GM11168 (cell line): ENCODE data around the gene SRSF12.
"Not testable (repeated sequence)": the region's sequence is repeated elsewhere in the genome, so short reads cannot be mapped to it uniquely, and the experiment has no call there.

Source experiments
- in situ Hi-C: fragments of 300-500 bp; cut with MboI; formaldehyde crosslinking; loops from one replicate; pipeline ENCODE4 v1.12.0; 2022; ENCODE audit warnings: low sequenced_read_pairs; ENCODE audit not compliant: unreplicated experiment

SRSF12 gene

GRCh38 chr6:89079511-89080234, 38.2 kb downstream of the SRSF12 start:
- in situ Hi-C loops: no loop called here

DNA sequence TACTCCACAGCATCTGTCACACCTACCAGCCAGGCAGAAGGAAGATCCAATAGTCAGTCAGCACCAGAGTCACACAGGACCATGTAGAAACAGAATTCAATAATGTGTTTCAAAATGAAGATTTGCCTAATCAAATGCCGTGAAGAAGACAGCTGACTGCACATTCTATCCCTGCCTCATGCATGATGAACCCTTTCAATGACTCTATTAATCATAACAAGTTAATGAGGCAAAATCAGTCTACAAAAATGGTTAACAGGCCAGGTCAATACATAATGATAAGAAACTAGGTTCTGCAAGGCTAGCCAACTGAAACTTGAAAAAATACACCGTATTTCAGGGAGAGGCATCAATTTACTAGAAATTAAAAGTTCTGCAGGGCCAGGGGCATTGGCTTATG, 44.0 kb downstream of the SRSF12 start:
- in situ Hi-C loops: no loop called here

GRCh38 chr6:89073014-89073620, 44.8 kb downstream of the SRSF12 start:
- in situ Hi-C loops: no loop called here

GRCh38 chr6:89071036-89071435, 46.8 kb downstream of the SRSF12 start:
- in situ Hi-C loops: no loop called here

- in situ Hi-C loops: no loop called here
Observed at GRCh38 chr6:89069536-89070163, 48.2 kb downstream of the SRSF12 start.

DNA sequence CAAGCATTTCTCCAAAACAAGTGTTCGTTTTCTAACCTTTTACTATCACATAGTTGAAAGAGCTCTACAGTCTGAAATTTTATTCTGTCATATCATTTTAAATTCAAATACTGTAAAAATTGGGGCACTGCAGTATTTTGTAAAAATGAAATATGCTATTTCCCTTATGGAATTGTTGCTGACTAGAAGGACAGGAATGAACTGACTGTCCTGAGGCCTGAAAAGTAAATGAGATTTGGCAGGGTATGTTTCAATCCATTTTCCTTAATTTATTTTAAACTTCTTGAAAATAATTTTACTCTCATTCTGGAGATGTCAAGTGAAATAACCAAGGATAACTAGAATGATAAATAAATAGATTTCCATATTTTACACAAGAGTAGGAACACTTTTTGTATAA, 49.2 kb downstream of the SRSF12 start:
- in situ Hi-C loops: no loop called here

DNA sequence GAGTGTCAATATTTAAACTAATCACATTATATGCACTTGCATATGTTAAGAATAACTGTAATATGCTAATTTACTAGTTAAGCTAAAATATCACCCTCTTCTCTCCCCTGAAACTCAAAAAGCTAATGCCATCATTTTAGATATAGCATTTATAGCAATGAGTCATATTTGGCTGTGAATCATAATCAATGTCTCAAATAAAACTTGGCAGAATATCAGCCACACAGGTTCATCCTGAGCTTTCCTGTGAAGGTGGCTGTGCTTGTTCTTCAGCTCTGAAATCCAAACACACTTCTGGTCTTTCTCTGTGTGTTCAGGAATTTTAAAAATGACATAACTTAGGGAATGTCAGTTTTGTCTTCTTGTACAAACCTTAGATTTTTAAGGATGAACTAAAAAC, 50.1 kb downstream of the SRSF12 start:
- in situ Hi-C loops: no loop called here

DNA sequence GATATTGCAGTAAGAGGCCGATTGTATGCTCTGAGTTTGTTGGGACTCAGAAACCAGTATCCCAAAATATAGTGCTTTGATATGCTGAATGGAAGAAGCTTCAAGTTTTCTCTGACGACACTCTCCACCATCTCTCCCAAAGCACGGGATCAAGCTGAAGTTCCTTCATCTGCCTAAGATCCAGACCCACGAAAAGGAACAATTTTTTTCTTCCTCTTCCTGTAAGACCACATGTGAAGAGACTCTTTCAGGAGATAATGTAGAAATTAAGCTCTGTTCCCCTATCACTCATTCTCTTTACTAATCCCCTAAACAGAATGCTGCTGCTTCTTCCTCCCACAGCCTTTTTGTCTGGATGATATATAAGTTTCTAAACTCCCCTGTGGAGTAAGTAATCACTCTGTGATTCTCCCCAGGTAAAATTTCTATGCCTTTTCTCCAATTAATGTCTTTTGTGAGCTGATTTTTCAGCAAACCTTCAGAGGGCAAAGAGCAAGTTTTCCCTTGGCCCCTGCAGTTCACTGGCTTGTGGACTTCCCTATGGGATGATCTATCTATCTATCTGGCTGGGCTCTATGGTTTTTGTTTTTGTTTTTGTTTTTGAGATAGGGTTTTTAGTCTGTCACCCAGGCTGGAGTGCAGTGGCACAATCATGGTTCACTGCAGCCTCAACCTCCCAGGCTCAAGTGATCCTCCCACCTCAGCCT, 50.8 kb downstream of the SRSF12 start:
- in situ Hi-C loops: no loop called here

DNA sequence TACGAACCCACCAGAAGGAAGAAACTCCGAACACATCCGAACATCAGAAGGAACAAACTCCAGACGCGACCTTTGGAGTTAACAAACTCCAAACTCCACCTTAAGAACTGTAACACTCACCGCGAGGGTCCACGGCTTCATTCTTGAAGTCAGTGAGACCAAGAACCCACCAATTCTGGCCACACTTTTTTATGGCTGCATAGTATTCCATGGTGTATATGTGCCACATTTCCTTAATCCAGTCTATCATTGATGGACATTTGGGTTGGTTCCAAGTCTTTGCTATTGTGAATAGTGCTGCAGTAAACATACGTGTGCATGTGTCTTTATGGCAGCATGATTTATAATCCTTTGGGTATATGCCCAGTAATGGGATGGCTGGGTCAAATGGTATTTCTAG, 51.8 kb downstream of the SRSF12 start:
- in situ Hi-C loops: not testable (repeated sequence)

GRCh38 chr6:89064931-89065330, 52.9 kb downstream of the SRSF12 start:
- in situ Hi-C loops: not testable (repeated sequence)

- in situ Hi-C loops: no loop called here
Observed at GRCh38 chr6:89063881-89064280, 54.0 kb downstream of the SRSF12 start.

DNA sequence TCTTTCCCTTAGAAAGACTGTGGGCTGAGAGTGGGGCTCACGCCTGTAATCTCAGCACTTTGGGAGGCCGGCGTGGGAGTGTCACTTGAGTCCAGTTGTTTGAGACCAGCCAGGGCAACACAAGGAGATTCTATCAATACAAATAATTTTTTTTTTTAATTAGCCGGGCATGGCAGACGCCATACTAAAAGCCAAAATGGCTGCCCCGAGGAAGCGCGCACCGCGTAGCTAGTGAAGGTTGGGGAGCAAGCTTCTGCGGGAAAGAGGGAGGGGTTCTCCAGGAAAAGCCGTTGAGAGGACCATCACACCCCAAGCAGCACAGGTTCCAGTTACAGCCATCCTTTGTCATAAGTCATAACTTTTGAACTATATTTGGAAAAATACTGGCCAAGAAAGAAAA, 58.6 kb downstream of the SRSF12 start:
- in situ Hi-C loops: no loop called here

- in situ Hi-C loops: no loop called here
Observed at GRCh38 chr6:89058627-89059026, 59.2 kb downstream of the SRSF12 start.

- in situ Hi-C loops: no loop called here
Observed at GRCh38 chr6:89057759-89058158, 60.1 kb downstream of the SRSF12 start.

GRCh38 chr6:89054208-89054607, 63.7 kb downstream of the SRSF12 start:
- in situ Hi-C loops: no loop called here

DNA sequence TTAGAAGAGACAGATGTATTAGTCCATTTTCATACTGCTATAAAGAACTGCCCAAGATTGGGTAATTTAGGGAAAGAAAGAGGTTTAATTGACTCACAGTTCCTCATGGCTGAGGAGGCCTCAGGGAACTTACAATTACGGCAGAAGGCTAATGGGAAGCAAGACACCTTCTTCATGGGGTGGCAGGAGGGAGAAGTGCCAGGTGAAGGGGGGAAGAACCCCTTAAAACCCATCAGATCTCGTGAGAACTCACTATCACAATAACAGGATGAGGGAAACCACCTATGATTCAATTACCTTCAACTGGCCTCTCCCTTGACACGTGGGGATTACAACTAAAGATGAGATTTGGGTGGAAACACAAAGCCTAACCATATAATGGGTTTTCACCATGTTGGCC, 66.2 kb downstream of the SRSF12 start:
- in situ Hi-C loops: no loop called here

- in situ Hi-C loops: no loop called here
Observed at GRCh38 chr6:89050697-89051096, 67.2 kb downstream of the SRSF12 start.

DNA sequence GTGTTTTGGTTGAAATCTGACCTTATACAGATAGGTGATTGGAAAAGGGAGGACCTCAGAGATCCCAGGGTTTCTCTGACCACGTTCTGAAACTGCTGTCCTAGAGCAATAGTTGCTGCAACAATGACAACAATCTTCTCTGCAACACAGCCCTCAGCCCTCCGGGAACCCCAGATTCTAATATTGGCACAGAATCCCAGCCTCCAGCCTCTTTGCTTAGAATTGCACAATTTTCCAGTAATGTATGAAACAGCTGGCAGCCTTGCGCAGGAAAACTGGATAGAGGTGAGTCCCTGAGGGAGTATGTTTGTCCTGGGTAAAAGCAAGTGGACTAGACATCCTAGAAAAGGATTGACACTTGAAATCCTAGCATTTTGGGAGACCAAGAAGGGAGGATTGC, 67.7 kb downstream of the SRSF12 start:
- in situ Hi-C loops: no loop called here

DNA sequence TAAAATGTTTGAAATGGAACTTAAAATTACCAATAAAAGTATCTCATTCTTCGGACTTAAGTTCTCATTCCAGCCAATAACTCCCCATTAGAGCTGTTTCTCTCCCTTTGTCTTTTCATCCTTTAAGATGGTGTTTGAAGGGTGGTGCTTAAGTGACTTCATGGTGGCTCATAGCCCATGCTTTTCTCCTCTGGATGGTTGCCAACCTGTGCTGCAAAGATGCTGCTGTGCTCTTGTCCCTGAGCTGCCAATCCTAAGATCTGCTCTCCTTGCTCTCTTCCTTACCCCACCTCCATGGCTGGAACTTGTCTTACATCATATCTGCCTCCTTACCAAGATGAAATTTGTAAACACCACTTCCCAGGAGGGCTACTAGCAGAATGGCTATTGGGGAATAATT, 68.9 kb downstream of the SRSF12 start:
- in situ Hi-C loops: no loop called here

DNA sequence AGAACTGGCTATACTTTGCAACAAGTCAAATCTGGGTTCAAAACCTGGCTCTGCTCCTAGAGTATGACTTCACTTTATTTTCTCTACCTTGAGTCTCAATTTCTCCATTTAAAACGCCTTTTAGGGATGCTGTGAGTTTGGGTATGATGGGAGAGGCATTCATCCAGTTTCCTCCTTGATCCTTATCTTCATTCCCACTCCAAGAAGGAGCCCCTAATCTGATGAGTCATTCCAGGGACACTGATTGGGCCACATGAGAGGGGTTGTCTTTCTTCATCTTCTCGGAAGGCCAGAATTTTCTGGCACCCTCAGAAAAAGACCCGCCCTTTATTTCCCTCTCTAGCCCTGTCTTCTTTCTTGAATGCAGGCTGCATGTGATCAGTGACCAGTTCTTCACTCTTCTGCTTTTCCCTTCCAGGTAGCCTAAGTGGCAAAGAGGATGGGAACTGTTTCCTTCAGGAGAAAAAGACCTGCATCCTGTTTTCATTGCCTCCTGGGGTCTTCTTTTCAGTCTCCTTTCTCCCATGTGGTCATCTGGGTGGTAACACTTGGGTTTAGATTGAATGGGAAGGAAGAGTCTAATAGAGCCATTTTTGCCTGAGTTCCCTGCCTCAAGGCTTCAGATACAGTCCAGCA, 69.5 kb downstream of the SRSF12 start:
- in situ Hi-C loops: no loop called here

- in situ Hi-C loops: no loop called here
Observed at GRCh38 chr6:89047473-89047872, 70.4 kb downstream of the SRSF12 start.
